C4-2B (cell line): ENCODE results near the gene NUMB.

Source experiments
- H3K27ac ChIP-seq: fragments of 450-650 bp; 2 replicates; pipeline ENCODE4 v1.5.1; 2017
- ZFX ChIP-seq: fragments of 450-650 bp; IDR thresholded peaks from 2 replicates; pipeline ENCODE4 v1.6.1; 2017
- TF ChIP-seq, protein P1 (sequence below): fragments of 450-650 bp; conservative IDR thresholded peaks from 2 replicates; pipeline ENCODE4 v1.5.1; 2017; ENCODE audit warnings: mild to moderate bottlenecking

NUMB gene

DNA sequence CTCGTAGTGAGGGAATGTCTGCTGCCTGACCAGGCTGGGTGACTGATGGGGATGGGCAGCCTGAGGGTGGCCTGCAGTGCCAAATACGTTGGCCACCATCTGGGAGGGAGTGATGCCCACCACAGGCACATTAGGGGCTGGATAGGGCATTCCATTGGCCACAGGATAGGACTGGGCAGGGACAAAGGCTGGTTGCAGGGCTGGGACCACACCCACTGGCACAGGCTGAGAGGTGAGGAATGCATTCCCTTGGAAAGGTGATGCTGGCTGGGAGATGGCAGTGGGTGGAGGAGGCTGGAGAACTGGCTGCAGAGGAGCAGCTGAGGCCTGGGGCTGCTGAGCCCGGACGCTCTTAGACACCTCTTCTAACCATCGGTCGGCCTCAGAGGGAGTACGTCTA is 181.5 kb downstream of the NUMB start:
- TF ChIP-seq ZFX = no peak
- no peak overlapping the region for H3K27ac ChIP-seq

DNA sequence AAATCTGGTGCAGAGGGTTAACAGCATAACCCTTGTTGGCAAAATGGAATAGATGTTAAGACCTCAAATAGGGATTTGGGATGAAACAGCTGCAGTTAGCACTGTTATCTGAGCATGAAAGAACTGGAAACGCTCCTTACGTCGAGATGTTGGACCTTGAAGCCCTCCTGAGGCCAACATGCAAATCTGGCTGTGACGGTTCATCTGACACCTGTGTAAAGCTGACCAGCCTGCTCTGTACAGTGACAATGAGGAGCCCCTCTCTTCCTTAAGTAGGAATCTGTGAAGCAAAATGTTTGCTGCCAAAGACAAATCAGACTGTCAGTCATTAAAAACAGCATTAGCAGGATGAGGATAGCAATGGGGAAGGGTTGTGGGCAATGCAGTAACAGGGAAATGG is 184.5 kb downstream of the NUMB start:
- no peak overlapping the region for H3K27ac ChIP-seq
- no peak for TF ChIP-seq ZFX

DNA sequence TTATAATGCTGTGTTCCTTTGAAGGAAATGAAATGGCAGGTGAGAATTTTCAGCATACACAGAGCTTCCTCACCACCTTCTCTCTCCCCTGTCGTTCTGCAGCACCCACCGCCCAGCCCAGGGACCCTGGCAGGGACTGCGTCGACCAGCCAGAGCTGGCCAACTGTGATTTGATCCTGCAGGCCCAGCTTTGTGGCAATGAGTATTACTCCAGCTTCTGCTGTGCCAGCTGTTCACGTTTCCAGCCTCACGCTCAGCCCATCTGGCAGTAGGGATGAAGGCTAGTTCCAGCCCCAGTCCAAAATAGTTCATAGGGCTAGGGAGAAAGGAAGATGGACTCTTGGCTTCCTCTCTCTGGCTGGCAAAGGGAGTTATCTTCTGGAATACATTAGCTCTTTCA is 186.0 kb downstream of the NUMB start:
- no peak for TF ChIP-seq ZFX
- TF ChIP-seq, protein P1, sequence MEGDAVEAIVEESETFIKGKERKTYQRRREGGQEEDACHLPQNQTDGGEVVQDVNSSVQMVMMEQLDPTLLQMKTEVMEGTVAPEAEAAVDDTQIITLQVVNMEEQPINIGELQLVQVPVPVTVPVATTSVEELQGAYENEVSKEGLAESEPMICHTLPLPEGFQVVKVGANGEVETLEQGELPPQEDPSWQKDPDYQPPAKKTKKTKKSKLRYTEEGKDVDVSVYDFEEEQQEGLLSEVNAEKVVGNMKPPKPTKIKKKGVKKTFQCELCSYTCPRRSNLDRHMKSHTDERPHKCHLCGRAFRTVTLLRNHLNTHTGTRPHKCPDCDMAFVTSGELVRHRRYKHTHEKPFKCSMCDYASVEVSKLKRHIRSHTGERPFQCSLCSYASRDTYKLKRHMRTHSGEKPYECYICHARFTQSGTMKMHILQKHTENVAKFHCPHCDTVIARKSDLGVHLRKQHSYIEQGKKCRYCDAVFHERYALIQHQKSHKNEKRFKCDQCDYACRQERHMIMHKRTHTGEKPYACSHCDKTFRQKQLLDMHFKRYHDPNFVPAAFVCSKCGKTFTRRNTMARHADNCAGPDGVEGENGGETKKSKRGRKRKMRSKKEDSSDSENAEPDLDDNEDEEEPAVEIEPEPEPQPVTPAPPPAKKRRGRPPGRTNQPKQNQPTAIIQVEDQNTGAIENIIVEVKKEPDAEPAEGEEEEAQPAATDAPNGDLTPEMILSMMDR = no peak
- no peak overlapping the region for H3K27ac ChIP-seq

DNA sequence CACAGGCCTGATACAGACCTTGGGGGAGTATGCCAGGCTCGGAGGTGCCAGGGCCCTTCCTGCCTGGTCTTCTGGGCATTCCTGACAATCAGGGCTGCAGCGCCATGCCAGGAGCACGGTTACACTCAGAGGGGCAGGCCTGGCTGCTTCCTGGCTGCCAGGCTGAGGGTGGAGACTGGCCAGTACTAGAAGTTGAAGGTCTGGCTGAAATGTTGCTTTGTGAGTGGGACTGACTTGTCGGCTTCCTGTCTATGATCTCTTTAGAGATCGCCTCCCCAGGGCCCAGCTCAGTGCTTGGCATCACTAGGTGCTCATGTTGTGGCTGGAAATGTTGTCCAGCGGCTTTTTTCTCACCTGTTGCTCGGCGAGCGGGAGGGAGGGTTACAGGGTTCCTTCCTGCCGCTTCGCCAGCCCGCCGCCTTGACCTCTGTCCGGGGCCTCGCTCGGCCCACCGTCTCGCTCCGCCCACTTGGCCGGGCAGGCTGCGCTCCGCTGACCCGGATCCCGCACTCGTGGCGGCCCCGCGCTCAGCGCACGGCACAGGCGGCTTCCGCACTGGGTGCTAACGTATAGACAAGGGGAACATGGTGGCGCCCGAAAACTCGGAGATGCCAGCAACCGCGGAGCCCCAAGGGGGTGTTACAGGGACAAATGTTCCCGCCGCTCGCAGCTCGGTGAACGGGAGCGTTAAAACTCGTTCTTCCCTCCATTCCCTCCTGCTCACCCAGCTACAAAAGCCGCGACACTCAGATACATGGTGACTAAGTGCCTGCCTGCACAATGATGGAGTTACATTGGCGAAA is 188.4 kb downstream of the NUMB start:
- TF ChIP-seq ZFX = no peak
- TF ChIP-seq, protein P1 = no peak
- H3K27ac ChIP-seq = no peak overlapping the region

DNA sequence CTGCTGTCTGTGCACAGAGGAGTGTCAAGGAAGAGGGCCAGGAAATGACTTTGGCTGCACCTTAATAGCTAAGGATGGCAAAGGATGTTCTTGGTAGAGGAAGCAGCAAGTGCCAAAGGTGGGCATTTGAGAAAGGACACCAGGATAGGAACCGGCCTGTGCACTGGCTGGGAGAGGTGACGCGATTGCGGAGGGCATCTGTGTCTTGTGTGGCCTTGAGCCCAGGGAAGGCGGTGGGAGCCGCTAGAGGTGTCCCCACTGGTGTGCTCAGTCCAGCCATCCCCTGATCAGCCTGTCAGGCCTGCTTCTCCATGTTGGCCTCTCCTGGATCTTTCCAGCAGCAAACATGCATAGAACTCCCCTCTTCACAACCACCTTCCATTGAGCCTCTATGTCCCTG is 190.9 kb downstream of the NUMB start:
- H3K27ac ChIP-seq = no peak overlapping the region
- no peak for TF ChIP-seq ZFX
- TF ChIP-seq, protein P1 = no peak

DNA sequence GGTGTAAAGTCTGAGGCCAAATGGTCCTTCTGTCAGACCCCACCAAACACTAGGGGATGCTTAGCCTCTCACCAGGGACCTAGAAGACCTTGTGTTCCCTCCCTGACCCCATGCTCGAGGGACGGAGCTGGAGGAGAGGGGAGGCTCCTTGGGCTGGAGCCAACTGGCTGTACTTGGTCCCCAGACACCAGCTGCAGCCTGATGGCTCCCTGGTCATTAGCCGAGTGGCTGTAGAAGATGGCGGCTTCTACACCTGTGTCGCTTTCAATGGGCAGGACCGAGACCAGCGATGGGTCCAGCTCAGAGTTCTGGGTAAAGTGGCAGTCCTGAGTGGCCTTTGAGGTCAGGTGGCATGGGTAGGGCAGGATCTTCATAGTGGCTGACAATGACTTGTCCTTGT is 192.0 kb downstream of the NUMB start:
- TF ChIP-seq ZFX = no peak
- TF ChIP-seq, protein P1 = no peak
- H3K27ac ChIP-seq = no peak overlapping the region

DNA sequence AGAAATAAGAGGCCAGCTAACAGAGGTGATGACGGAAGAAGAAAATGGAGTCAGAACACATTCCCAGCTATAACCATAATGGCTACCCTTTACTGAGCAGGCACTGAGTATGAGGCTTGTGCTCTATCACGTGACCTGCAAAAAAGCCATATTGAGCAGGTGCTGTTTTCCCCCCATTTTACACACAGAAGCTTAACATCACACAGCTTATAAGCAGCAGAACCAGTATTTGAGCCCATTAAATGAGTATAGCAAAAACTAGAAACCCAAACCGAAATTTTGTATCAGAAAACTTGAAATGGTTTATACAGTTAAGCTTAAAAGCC is 192.7 kb downstream of the NUMB start:
- TF ChIP-seq ZFX = no peak
- TF ChIP-seq, protein P1 = no peak
- no peak overlapping the region for H3K27ac ChIP-seq

DNA sequence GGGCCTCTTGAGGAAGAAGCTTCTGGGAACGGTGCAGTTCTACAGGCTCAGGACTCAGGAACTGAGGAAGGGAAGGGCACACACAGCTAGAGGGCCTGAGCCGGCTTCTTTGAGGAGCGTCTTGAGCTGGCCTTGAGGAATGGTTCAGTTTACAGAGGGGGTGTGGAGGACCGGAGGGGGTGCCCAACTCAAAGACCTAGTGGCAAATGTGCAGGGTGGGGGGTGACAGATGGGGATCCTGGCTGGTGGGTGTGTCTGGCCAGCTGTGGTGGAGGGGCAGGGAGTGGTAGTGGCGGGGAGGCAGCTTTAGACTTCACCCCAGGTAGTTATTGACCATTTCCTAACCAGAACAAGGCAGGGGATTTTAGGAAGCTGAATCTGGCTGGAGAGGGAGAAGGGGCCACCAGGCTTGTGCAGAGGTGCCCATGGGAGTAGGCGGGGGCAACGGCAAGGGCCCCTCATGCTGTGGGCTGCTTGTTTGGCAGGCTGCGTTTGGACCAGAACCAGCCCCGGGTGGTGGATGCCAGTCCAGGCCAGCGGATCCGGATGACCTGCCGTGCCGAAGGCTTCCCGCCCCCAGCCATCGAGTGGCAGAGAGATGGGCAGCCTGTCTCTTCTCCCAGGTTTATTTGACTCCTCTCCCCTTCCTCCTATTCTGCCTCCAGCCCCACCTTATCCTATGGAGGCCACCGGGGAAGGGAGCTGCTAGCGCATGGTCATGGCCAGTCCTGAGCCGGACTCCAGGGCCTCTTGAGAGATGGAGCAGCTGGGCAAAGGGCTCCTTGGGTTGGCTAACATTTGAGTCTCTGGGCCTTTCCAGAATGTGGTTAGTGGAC is 193.2 kb downstream of the NUMB start:
- TF ChIP-seq ZFX = no peak
- H3K27ac ChIP-seq = no peak overlapping the region
